Psoas muscle (tissue), 8 donors: ENCODE data around the gene EIF1. TPM values are rescaled to one million over a fixed set of nuclear protein-coding genes. Genes with fewer than 3 reads are reported as not detected.

Experiments
- ATAC-seq, 4 donors: fragments of 200-7000 bp; cut with Tn5 transposase; one replicate each; pipeline ENCODE4 v1.9.1; 2020; ENCODE audit warnings: moderate library complexity in 3 of 4, mild to moderate bottlenecking in 2 of 4
- DNase-seq, 2 donors: peaks; one replicate each; pipeline ENCODE4 v3.0.0-alpha.2; 2020
- H3K27ac ChIP-seq: fragments of 200-600 bp; one replicate; pipeline ENCODE4 v1.8.0; 2022
- H3K27me3 ChIP-seq, 3 donors: fragments of 200-600 bp in 1 of 3; one replicate each; pipeline versions ENCODE4 v1.6.1 to v1.8.0; 2013 to 2022; ENCODE audit warnings: low read length in 2 of 3, mild to moderate bottlenecking in 2 of 3, moderate library complexity in 1 of 3; ENCODE audit not compliant: insufficient read depth in 3 of 3
- H3K36me3 ChIP-seq, 2 donors: fragments of 200-600 bp in 1 of 2; one replicate each; pipeline versions ENCODE4 v1.6.1 to v1.8.0; 2013 to 2022; ENCODE audit warnings: low read depth in 1 of 2, mild to moderate bottlenecking in 1 of 2, moderate library complexity in 1 of 2; ENCODE audit not compliant: insufficient read depth in 1 of 2
- H3K4me1 ChIP-seq: fragments of 200-600 bp; one replicate; pipeline ENCODE4 v1.8.0; 2022
- H3K4me3 ChIP-seq: fragments of 200-600 bp; one replicate; pipeline ENCODE4 v1.8.0; 2022; ENCODE audit warnings: mild to moderate bottlenecking
- H3K9me3 ChIP-seq: fragments of 200-600 bp; one replicate; pipeline ENCODE4 v1.8.0; 2022
- CTCF ChIP-seq: fragments of 200-600 bp; IDR thresholded peaks from one replicate; pipeline ENCODE4 v1.8.0; 2022; ENCODE audit warnings: antibody characterized with exemption
- WGBS, 3 donors: extraction: QIAGEN DNeasy Blood & Tissue Kit; methylation state at CpG; one replicate each; pipeline versions ENCODE4 v1.1.6 to v1.1.7; 2013; 5-methylcytosine and 5-hydroxymethylcytosine counted together
- intact Hi-C, 2 donors: fragments of 100-400 bp; cut with DNase I; formaldehyde crosslinking; loops; one replicate each; pipeline versions ENCODE4 v1.11.0 to v1.14.2; 2022
- polyA plus RNA-seq, 3 donors: library from polyadenylated mRNA; stranded (reverse); fragments of 200-250 nt; gene quantifications; one replicate each; pipeline ENCODE4 v1.2.3, GENCODE V29; 2013
- total RNA-seq, 4 donors: library from RNA; stranded (reverse); fragmentation: NEBNext Ultra II Directional in 2 of 4; extraction: Animal tissue kit (Norgen Biotek cat#: 25700) in 2 of 4; gene quantifications; one replicate each; pipeline versions ENCODE4 v1.2.1 to v1.2.4, GENCODE V29; 2021 to 2023
- donor health status: healthy with polysubstance abuse.
- donor health status: DM: no; HTN: no; CAD: no; lungs with moderate emphysema.
- donor health status: Bipolar disorder and iron deficiency.
- donor health status: healthy.
- donor health status: DM: yes; HTN: yes; CAD: no.
- donor health status: DM: no; HTN: no; CAD: no.
- donor health status: DM: no; HTN: no; CAD: no.
- donor health status: DM: yes; HTN: yes; CAD: no.

EIF1 gene
- total and polyA plus RNA-seq, 7 donors = 1,399 to 2,724 (median 1,788) TPM

- H3K36me3 ChIP-seq = no peaks in the 10 kb centered on the region
- H3K27me3 ChIP-seq = no peaks in the 10 kb centered on the region
- ATAC-seq = no peak
- no peaks in the 10 kb centered on the region for H3K9me3 ChIP-seq
- no peak for TF ChIP-seq CTCF
- peak in 1 of 2 donors; percentile 34 for DNase-seq
- WGBS, 3 donors = 88 to 92% (median 91%) methylated on average over 4 to 5 of the region's 5 CpGs
- no peak overlapping the region for H3K27ac ChIP-seq
- peaks cover 4% of the 10 kb centered on the region for H3K4me1 ChIP-seq
- intact Hi-C loops = no loop called here
- H3K4me3 ChIP-seq = no peak overlapping the region
These were observed 35.3 kb upstream of the EIF1 start for GRCh38 chr17:41653421-41653820.

- intact Hi-C loops = no loop called here
- no peak for TF ChIP-seq CTCF
- WGBS, 3 donors = 69 to 77% (median 74%) methylated on average over 14 of the region's 14 CpGs
- H3K4me1 ChIP-seq = no peaks in the 10 kb centered on the region
- peak in 1 of 2 donors; percentile 48 for DNase-seq
- no peaks in the 10 kb centered on the region for H3K9me3 ChIP-seq
- no peak for ATAC-seq
- H3K27ac ChIP-seq = no peak overlapping the region
- H3K4me3 ChIP-seq = no peak overlapping the region
- H3K27me3 ChIP-seq = no peaks in the 10 kb centered on the region
- no peaks in the 10 kb centered on the region for H3K36me3 ChIP-seq
These were observed 34.6 kb upstream of the EIF1 start for GRCh38 chr17:41653892-41654677.

DNA sequence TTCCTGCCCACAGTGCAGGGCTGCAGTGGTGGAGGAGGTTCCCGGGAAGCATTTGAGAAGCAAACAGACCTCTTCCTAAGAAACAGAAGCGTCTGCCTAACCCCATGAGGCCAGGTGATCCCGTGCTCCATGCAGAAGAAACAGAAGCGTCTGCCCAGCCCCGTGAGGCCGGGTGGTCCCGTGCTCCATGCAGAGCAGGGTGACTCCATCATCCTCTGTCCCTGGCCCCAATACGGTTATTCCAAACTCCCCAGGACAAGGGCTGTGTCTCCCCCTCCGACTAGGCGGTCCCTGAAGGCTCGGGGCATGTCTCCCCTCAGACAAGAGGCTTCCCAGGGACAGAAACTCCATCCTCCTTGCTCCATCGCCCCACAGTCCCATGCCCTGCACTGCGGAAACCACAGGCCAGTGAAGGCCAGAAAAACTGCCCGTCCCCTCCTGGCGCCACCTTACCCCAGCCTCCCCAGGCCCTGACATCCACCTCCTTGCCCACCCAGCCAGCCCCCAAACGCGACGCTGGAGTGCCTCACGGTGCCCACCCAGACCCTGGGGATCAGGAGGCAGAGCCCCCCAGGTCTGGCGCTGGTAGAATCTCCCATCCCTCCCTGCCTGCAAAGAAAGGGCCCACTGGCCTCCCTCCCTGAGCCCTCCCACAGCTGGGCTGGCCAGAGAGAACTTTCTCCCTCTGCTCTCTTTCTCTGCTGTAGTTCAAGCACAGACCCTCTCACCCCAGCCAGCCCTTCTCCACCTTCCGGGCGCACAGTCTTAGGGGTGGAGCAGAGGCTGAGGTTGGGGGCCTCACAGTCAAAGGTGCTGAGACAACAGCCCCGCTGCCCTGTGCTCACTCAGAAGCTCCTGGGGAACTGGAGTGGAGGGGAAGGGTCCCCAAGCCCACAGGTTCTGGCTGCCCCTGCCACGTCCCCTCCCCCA, 33.7 kb upstream of the EIF1 start:
- no peaks in the 10 kb centered on the region for H3K4me1 ChIP-seq
- DNase-seq (peak in 1 of 2 donors; percentile 38), ATAC-seq (no peak)
- no peaks in the 10 kb centered on the region for H3K36me3 ChIP-seq
- intact Hi-C loops = no loop called here
- H3K27me3 ChIP-seq = no peaks in the 10 kb centered on the region
- no peak for TF ChIP-seq CTCF
- H3K27ac ChIP-seq = no peak overlapping the region
- H3K4me3 ChIP-seq = no peak overlapping the region
- H3K9me3 ChIP-seq = no peaks in the 10 kb centered on the region
- WGBS, 3 donors = 76 to 84% (median 78%) methylated on average over 23 to 24 of the region's 24 CpGs

GRCh38 chr17:41655611-41656111, 33.0 kb upstream of the EIF1 start:
- 69 to 80% (median 72%) methylated on average over 17 to 18 of the region's 18 CpGs for WGBS, 3 donors
- DNase-seq (peak in 1 of 2 donors; percentile 50), ATAC-seq (no peak)
- no peaks in the 10 kb centered on the region for H3K9me3 ChIP-seq
- no peak overlapping the region for H3K27ac ChIP-seq
- no peak overlapping the region for H3K4me3 ChIP-seq
- H3K36me3 ChIP-seq = no peaks in the 10 kb centered on the region
- H3K27me3 ChIP-seq = no peaks in the 10 kb centered on the region
- TF ChIP-seq CTCF = no peak
- intact Hi-C loops = no loop called here
- H3K4me1 ChIP-seq = no peaks in the 10 kb centered on the region
